ENCODE measurements around the gene GNPTAB.

The GNPTAB gene

DNA sequence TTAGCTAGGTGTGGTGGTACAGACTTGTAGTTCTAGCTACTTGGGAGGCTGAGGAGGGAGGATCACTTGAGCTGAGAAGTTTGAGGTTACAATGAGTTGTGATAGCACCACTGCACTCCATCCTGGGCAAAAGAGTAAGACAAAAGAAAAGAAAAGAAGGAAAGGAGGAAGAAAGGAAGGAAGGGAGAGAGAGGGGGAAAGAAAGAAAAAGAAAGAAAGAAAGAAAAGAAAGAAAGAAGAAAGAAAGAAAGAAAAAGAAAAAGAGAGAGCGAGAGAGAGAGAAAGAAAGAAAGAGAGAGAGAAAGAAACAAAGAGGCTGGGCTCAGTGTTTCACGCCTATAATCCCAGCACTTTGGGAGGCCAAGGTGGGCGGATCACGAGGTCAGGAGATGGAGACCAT is 10.3 kb upstream of the GNPTAB start:
- CTCF ChIA-PET = interaction anchor here (0.6 to 2.1 kb wide), 3 partner anchors 13 to 68 kb away, joined by 3 to 21 read pairs (median 3); no protein-coding TSS in a partner anchor
- TF ChIP-seq FOXK2 (IDR thresholded peaks at IDR 0.05) (no peak), ELF4 (IDR thresholded peaks at IDR 0.05) (no peak), TARDBP (IDR thresholded peaks at IDR 0.05) (no peak), SUZ12 (IDR thresholded peaks at IDR 0.05) (no peak), NFRKB (IDR thresholded peaks at IDR 0.05) (no peak), ZNF384 (IDR thresholded peaks at IDR 0.05) (no peak), L3MBTL2 (conservative IDR thresholded peaks at IDR 0.05) (no peak), ARNT (IDR thresholded peaks at IDR 0.05) (no peak), LEF1 (IDR thresholded peaks at IDR 0.05; ENCODE audit: borderline replicate concordance) (no peak), CTBP1 (IDR thresholded peaks at IDR 0.05; ENCODE audit: borderline replicate concordance) (no peak), FOXA1 (IDR thresholded peaks at IDR 0.05) (no peak)
- TF ChIP-seq, protein P1, sequence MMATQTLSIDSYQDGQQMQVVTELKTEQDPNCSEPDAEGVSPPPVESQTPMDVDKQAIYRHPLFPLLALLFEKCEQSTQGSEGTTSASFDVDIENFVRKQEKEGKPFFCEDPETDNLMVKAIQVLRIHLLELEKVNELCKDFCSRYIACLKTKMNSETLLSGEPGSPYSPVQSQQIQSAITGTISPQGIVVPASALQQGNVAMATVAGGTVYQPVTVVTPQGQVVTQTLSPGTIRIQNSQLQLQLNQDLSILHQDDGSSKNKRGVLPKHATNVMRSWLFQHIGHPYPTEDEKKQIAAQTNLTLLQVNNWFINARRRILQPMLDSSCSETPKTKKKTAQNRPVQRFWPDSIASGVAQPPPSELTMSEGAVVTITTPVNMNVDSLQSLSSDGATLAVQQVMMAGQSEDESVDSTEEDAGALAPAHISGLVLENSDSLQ (IDR thresholded peaks at IDR 0.05) = no peak
- POLR2A ChIA-PET = interaction anchor here (0.6 kb wide), 1 partner anchor 16 kb away, joined by 3 read pairs; no protein-coding TSS in a partner anchor
- DNase-seq (ENCODE audit: extremely low spot score) = no peak

DNA sequence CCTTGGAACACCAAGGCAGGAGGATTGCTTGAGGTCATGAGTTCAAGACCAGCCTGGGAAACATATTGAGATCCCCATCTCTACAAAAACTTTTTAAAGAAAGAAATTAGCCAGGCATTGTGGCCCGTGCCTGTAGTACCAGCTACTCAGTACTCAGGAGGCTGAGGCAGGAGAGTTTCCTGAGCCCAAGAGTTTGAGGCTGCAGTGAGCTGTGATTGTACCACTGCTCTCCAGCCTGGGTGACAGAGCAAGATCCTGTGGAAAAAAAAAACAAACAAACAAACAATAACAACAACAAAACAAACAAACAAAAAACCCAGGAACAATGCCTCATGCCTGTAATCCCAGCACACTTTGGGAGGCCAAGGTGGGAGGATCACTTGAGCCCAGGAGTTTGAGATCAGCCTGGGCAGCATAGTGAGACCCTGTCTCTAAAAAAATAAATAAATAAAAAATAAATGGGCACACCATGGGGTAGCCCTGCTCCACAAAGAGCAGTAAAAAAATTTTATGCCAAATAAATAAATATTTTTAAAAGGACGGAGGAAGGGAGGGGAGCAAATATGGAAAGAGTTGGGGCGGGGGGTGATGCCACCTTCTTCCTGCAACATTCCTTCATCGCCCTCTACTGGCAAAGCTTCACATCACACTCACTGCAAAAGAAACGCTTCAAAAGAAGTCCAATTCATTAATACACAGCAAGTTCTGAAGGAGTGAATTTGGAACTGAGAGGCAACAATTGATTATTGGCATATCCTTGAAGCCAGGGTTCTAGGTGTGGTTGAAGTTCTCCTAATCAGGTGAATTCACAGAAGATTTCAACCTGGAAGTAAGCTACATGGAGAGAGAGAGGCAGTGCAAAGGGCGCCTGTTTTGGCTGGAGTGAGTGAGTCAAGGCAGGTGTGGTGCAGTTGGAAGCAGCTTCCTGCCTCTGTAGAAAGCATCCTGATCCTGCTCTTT is 8.8 kb upstream of the GNPTAB start:
- CTCF ChIA-PET = interaction anchor here (0.6 to 2.1 kb wide), 13 partner anchors 9 to 520 kb away, joined by 3 to 21 read pairs (median 3); partner anchors contain the start of gene GNPTAB
- DNase-seq (ENCODE audit: extremely low spot score) = peak; percentile 65
- TF ChIP-seq L3MBTL2 (conservative IDR thresholded peaks at IDR 0.05) (no peak), SP1 (IDR thresholded peaks at IDR 0.05) (no peak), HDGF (IDR thresholded peaks at IDR 0.05; ENCODE audit: borderline replicate concordance) (no peak), TARDBP (IDR thresholded peaks at IDR 0.05) (no peak), ZNF384 (IDR thresholded peaks at IDR 0.05) (no peak), FOXK2 (IDR thresholded peaks at IDR 0.05) (no peak), ELF4 (IDR thresholded peaks at IDR 0.05) (no peak), SUZ12 (IDR thresholded peaks at IDR 0.05) (no peak), CTBP1 (IDR thresholded peaks at IDR 0.05; ENCODE audit: borderline replicate concordance) (no peak), BHLHE40 (IDR thresholded peaks at IDR 0.05; ENCODE audit: borderline replicate concordance) (no peak), LEF1 (IDR thresholded peaks at IDR 0.05; ENCODE audit: borderline replicate concordance) (no peak)
- TF ChIP-seq, protein P1 (IDR thresholded peaks at IDR 0.05) = no peak
- POLR2A ChIA-PET = interaction anchor here (0.9 kb wide), 1 partner anchor 9 kb away, joined by 3 read pairs; the partner anchor contains the start of gene GNPTAB

DNA sequence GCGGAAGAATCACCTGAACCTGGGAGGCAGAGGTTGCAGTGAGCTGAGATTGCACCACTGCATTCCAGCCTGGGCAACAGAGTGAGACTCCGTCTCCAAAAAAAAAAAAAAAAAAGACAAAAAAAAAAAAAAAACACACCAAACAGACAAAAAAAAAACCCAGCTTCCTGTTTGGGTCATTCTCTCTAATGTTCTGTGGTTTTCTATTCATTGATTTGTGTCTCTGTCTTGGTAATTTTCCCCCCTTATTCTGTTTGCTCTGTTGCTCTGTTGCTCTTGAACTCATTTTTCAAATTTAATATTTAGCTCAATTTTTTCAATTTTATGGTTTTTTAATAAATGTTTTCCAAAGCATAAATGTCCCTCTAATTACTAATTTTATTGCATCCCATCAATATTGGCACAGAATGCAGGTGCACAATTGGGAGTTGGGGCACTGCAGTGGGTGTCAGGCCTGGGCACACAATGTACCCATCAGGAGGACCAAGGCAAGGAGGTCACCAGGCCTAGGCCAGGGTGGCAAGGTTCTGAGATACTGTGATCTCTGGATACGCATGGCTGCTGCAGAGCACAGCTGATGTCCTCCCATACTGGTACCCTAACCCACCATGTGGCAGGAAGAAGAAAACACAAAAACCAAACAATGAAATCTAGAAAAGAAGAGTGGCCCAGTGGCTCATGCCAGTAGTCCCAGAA is 8.0 kb upstream of the GNPTAB start:
- ChIA-PET CTCF (interaction anchor here (0.6 to 2.1 kb wide), 5 partner anchors 8 to 521 kb away, joined by 3 to 9 read pairs (median 5); partner anchors contain the start of gene GNPTAB), POLR2A (no interaction called here)
- no peak for DNase-seq (ENCODE audit: extremely low spot score)
- no peak for TF ChIP-seq LEF1 (IDR thresholded peaks at IDR 0.05; ENCODE audit: borderline replicate concordance)
- TF ChIP-seq ZNF384 (IDR thresholded peaks at IDR 0.05) = no peak
- no peak for TF ChIP-seq ELF4 (IDR thresholded peaks at IDR 0.05)
- no peak for TF ChIP-seq FOXM1 (IDR thresholded peaks at IDR 0.05; ENCODE audit: borderline replicate concordance)
- TF ChIP-seq BHLHE40 (IDR thresholded peaks at IDR 0.05; ENCODE audit: borderline replicate concordance) = no peak
- no peak for TF ChIP-seq TARDBP (IDR thresholded peaks at IDR 0.05)
- TF ChIP-seq SP1 (IDR thresholded peaks at IDR 0.05) = no peak
- no peak for TF ChIP-seq FOXA1 (IDR thresholded peaks at IDR 0.05)
- TF ChIP-seq, protein P1 (IDR thresholded peaks at IDR 0.05) = no peak
- TF ChIP-seq SUZ12 (IDR thresholded peaks at IDR 0.05) = no peak
- no peak for TF ChIP-seq CTBP1 (IDR thresholded peaks at IDR 0.05; ENCODE audit: borderline replicate concordance)
- TF ChIP-seq HDGF (IDR thresholded peaks at IDR 0.05; ENCODE audit: borderline replicate concordance) = no peak
- no peak for TF ChIP-seq L3MBTL2 (conservative IDR thresholded peaks at IDR 0.05)

DNA sequence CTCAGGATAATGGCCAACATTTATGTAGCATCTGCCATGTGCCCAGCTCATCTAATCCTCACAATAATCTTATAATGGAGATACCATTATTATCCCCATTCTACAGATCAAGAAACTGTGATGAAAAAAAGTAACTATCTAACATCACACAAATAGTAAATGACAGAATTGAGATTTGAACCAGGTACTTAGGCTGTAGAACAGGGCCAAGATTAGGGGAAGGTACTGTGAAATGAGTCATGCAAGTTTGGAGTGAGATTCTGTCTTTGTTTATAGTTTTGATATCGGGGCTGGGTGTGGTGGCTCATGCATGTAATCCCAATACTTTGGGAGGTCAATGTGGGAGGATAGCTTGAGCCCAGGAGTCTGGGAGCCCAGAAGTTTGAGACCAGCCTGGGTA is 1.3 kb upstream of the GNPTAB start:
- ChIA-PET POLR2A (no interaction called here), CTCF (interaction anchor here (0.7 to 1.3 kb wide), 2 partner anchors 58 to 265 kb away, joined by 3 to 4 read pairs; no protein-coding TSS in a partner anchor)
- DNase-seq (ENCODE audit: extremely low spot score) = no peak
- TF ChIP-seq CTBP1 (IDR thresholded peaks at IDR 0.05; ENCODE audit: borderline replicate concordance) (no peak), NFRKB (IDR thresholded peaks at IDR 0.05) (no peak), ARNT (IDR thresholded peaks at IDR 0.05) (no peak), FOXA1 (IDR thresholded peaks at IDR 0.05) (no peak), HDGF (IDR thresholded peaks at IDR 0.05; ENCODE audit: borderline replicate concordance) (no peak), ELF4 (IDR thresholded peaks at IDR 0.05) (no peak), SUZ12 (IDR thresholded peaks at IDR 0.05) (no peak), TARDBP (IDR thresholded peaks at IDR 0.05) (no peak), BHLHE40 (IDR thresholded peaks at IDR 0.05; ENCODE audit: borderline replicate concordance) (no peak), LEF1 (IDR thresholded peaks at IDR 0.05; ENCODE audit: borderline replicate concordance) (no peak)
- TF ChIP-seq, protein P1 (IDR thresholded peaks at IDR 0.05) = no peak
